Ovary (tissue), 9 donors: ENCODE data around the gene ERICH6B. TPM values are rescaled to one million over a fixed set of nuclear protein-coding genes. Genes with fewer than 3 reads are reported as not detected.
"Not testable (repeated sequence)": the region's sequence is repeated elsewhere in the genome, so short reads cannot be mapped to it uniquely, and the experiment has no call there.

ENCODE experiments used
- DNase-seq, 5 donors: peaks; one replicate each; pipeline ENCODE4 v3.0.0-alpha.2; 2019 to 2020
- H3K27ac ChIP-seq, 2 donors: fragments of 200-600 bp; one replicate each; pipeline versions ENCODE4 v1.5.1 to v1.8.0; 2019 to 2022
- H3K27me3 ChIP-seq: fragments of 200-600 bp; one replicate; pipeline ENCODE4 v1.8.0; 2022
- H3K36me3 ChIP-seq: fragments of 200-600 bp; sonication (generic); one replicate; pipeline ENCODE4 v1.5.1; 2019
- H3K4me1 ChIP-seq: one replicate; pipeline ENCODE4 v1.8.1; 2013; ENCODE audit warnings: mild to moderate bottlenecking, moderate library complexity; ENCODE audit not compliant: insufficient read depth
- H3K4me3 ChIP-seq: fragments of 200-600 bp; sonication (generic); one replicate; pipeline ENCODE4 v1.5.1; 2017
- H3K9me3 ChIP-seq, 2 donors: fragments of 200-600 bp in 1 of 2; sonication (generic) in 1 of 2; one replicate each; pipeline versions ENCODE4 v1.5.1 to v1.8.1; 2013 to 2019; ENCODE audit warnings: mild to moderate bottlenecking in 1 of 2, moderate library complexity in 1 of 2
- EP300 ChIP-seq: sonication (generic); formaldehyde crosslinking; IDR thresholded peaks from one replicate; pipeline ENCODE4 v1.6.1; 2017; ENCODE audit warnings: antibody characterized with exemption
- POLR2A ChIP-seq: fragments of 450-650 bp; IDR thresholded peaks from one replicate; pipeline ENCODE4 v1.6.1; 2017; ENCODE audit warnings: antibody characterized with exemption, mild to moderate bottlenecking, moderate library complexity
- WGBS, 3 donors: extraction: QIAGEN DNeasy Blood & Tissue Kit in 1 of 3; methylation state at CpG; one replicate each; pipeline versions ENCODE4 v1.1.5 to v1.1.7; 2013 to 2017; 5-methylcytosine and 5-hydroxymethylcytosine counted together
- intact Hi-C, 4 donors: fragments of 100-400 bp; cut with DNase I; formaldehyde crosslinking; loops; one replicate each; pipeline versions ENCODE4 v1.11.0 to v1.15.1; 2022 to 2023
- polyA plus RNA-seq, 2 donors: library from polyadenylated mRNA; stranded (reverse); fragments of 200-250 nt in 1 of 2; fragments of 350-450 nt in 1 of 2; fragmentation: Illumina TruSeq in 1 of 2; extraction: RNeasy Lipid Tissue Mini Kit (QIAGEN cat#74804) in 1 of 2; gene quantifications; one replicate each; pipeline ENCODE4 v1.2.3, GENCODE V29; 2013 to 2014
- total RNA-seq, 7 donors: library from RNA; depleted of rRNA in 2 of 7; stranded (reverse); fragments of >200 nt in 2 of 7; fragmentation: NEBNext Ultra II Directional in 3 of 7; extraction: Animal tissue kit (Norgen Biotek cat#: 25700) in 3 of 7; gene quantifications; one replicate each; pipeline versions ENCODE4 v1.1.0 to v1.2.4, GENCODE V29; 2016 to 2023
- TF ChIP-seq, protein P1 (sequence below), 3 donors: fragments of 450-650 bp in 2 of 3; fragments of 200-600 bp in 1 of 3; IDR thresholded peaks; one replicate each; pipeline versions ENCODE4 v1.5.1 to v1.8.0; 2016 to 2022; ENCODE audit warnings: antibody characterized with exemption in 3 of 3, mild to moderate bottlenecking in 1 of 3
- donor health status: DM: no; HTN: no; CAD: no; lungs with moderate emphysema.
- donor health status: DM: no; HTN: no; CAD: no.
- donor health status: Bipolar disorder and iron deficiency.
- donor health status: DM: yes; HTN: yes; CAD: no.
- donor health status: DM: no; HTN: no; CAD: no.
- donor health status: DM: yes; HTN: yes; CAD: no.

ERICH6B gene
- total and polyA plus RNA-seq, 9 donors = not detected

GRCh38 chr13:45658586-45659235 is 43.2 kb upstream of the ERICH6B start:
- no peak overlapping the region for H3K4me3 ChIP-seq
- intact Hi-C loops = no loop called here
- 64 to 69% (median 67%) methylated on average over 5 of the region's 5 CpGs for WGBS, 3 donors
- no peaks in the 10 kb centered on the region for H3K9me3 ChIP-seq
- no peak for DNase-seq
- no peak overlapping the region for H3K27ac ChIP-seq
- TF ChIP-seq, protein P1, sequence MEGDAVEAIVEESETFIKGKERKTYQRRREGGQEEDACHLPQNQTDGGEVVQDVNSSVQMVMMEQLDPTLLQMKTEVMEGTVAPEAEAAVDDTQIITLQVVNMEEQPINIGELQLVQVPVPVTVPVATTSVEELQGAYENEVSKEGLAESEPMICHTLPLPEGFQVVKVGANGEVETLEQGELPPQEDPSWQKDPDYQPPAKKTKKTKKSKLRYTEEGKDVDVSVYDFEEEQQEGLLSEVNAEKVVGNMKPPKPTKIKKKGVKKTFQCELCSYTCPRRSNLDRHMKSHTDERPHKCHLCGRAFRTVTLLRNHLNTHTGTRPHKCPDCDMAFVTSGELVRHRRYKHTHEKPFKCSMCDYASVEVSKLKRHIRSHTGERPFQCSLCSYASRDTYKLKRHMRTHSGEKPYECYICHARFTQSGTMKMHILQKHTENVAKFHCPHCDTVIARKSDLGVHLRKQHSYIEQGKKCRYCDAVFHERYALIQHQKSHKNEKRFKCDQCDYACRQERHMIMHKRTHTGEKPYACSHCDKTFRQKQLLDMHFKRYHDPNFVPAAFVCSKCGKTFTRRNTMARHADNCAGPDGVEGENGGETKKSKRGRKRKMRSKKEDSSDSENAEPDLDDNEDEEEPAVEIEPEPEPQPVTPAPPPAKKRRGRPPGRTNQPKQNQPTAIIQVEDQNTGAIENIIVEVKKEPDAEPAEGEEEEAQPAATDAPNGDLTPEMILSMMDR (IDR thresholded peaks at IDR 0.05) = no peak
- no peak for TF ChIP-seq EP300
- no peaks in the 10 kb centered on the region for H3K36me3 ChIP-seq
- H3K27me3 ChIP-seq = no peaks in the 10 kb centered on the region
- no peaks in the 10 kb centered on the region for H3K4me1 ChIP-seq

GRCh38 chr13:45654633-45655349 is 39.3 kb upstream of the ERICH6B start:
- H3K27ac ChIP-seq = no peak overlapping the region
- H3K27me3 ChIP-seq = no peaks in the 10 kb centered on the region
- H3K36me3 ChIP-seq = no peaks in the 10 kb centered on the region
- H3K9me3 ChIP-seq = no peaks in the 10 kb centered on the region
- 71 to 85% (median 82%) methylated on average over 5 of the region's 5 CpGs for WGBS, 3 donors
- TF ChIP-seq, protein P1 (IDR thresholded peaks at IDR 0.05) = no peak
- TF ChIP-seq POLR2A = no peak
- no peak for TF ChIP-seq EP300
- no peak for DNase-seq
- intact Hi-C loops = no loop called here
- no peaks in the 10 kb centered on the region for H3K4me1 ChIP-seq
- H3K4me3 ChIP-seq = no peak overlapping the region

DNA sequence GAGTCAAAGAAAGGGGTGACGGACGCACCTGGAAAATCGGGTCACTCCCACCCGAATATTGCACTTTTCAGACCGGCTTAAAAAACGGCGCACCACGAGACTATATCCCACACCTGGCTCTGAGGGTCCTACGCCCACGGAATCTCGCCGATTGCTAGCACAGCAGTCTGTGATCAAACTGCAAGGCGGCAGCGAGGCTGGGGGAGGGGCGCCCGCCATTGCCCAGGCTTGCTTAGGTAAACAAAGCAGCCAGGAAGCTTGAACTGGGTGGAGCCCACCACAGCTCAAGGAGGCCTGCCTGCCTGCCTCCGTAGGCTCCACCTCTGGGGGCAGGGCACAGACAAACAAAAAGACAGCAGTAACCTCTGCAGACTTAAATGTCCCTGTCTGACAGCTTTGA is 29.7 kb upstream of the ERICH6B start:
- H3K4me1 ChIP-seq, H3K4me3 ChIP-seq, H3K27me3 ChIP-seq, H3K36me3 ChIP-seq, intact Hi-C loops, H3K9me3 ChIP-seq, H3K27ac ChIP-seq, DNase-seq: not testable (repeated sequence)
- WGBS, 3 donors = 66 to 95% (median 79%) methylated on average over 4 to 16 of the region's 17 CpGs

GRCh38 chr13:45642159-45642558 is 26.6 kb upstream of the ERICH6B start:
- H3K27me3 ChIP-seq, H3K4me3 ChIP-seq, intact Hi-C loops, H3K4me1 ChIP-seq, H3K27ac ChIP-seq, H3K9me3 ChIP-seq, H3K36me3 ChIP-seq, DNase-seq: not testable (repeated sequence)
- WGBS, 3 donors = 80 to 91% (median 80%) methylated on average over 1 of the region's 1 CpG

- H3K27ac ChIP-seq, DNase-seq, H3K36me3 ChIP-seq, H3K9me3 ChIP-seq, intact Hi-C loops, H3K4me1 ChIP-seq, H3K27me3 ChIP-seq, H3K4me3 ChIP-seq: not testable (repeated sequence)
- 83 to 89% (median 83%) methylated on average over 1 of the region's 1 CpG for WGBS, 3 donors
Observed at GRCh38 chr13:45635291-45635690, 19.8 kb upstream of the ERICH6B start.

DNA sequence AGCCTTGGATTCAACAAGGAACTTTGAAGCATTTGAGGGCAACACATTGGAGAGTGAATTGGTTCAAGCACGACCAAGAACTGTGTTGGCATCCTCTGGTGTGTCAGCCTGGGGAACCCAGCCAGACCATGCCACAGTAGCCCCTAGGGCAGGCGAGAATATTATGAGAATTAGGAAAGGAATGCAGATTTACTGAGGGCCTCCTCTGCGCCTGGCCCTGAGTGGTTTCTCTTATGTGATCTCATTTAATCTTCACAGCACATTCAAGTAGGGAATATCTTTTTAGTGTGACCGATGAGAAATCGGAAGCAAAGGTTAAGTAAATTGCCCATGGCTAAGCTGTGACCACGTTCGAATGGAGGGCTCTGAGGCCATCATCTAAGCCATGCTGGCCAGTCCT is 15.3 kb upstream of the ERICH6B start:
- no peak for TF ChIP-seq POLR2A
- TF ChIP-seq, protein P1 (IDR thresholded peaks at IDR 0.05) = no peak
- Histone ChIP-seq H3K36me3 (no peaks in the 10 kb centered on the region), H3K9me3 (no peaks in the 10 kb centered on the region), H3K4me1 (no peaks in the 10 kb centered on the region), H3K27me3 (no peaks in the 10 kb centered on the region), H3K4me3 (no peak overlapping the region), H3K27ac (no peak overlapping the region)
- intact Hi-C loops = no loop called here
- WGBS, 3 donors = 74 to 81% (median 76%) methylated on average over 7 of the region's 7 CpGs
- no peak for DNase-seq
